Lower lobe of right lung (tissue), 2 donors: ENCODE data around the gene ARNT2. TPM values are rescaled to one million over a fixed set of nuclear protein-coding genes. Genes with fewer than 3 reads are reported as not detected.
"Not testable (repeated sequence)": the region's sequence is repeated elsewhere in the genome, so short reads cannot be mapped to it uniquely, and the experiment has no call there.

Source experiments
- ATAC-seq, 2 donors: fragments of 200-7000 bp; cut with Tn5 transposase; one replicate each; pipeline ENCODE4 v1.9.1; 2020 to 2022; ENCODE audit warnings: mild to moderate bottlenecking in 2 of 2, moderate library complexity in 2 of 2
- DNase-seq: peaks from one replicate; pipeline ENCODE4 v3.0.0-alpha.2; 2020
- H3K27ac ChIP-seq: fragments of 200-600 bp; one replicate; pipeline ENCODE4 v1.8.0; 2022
- H3K27me3 ChIP-seq: fragments of 200-600 bp; one replicate; pipeline ENCODE4 v1.8.0; 2022; ENCODE audit warnings: low read depth
- H3K36me3 ChIP-seq: fragments of 200-600 bp; one replicate; pipeline ENCODE4 v1.8.0; 2022; ENCODE audit warnings: mild to moderate bottlenecking
- H3K4me1 ChIP-seq: fragments of 200-600 bp; one replicate; pipeline ENCODE4 v1.8.0; 2022
- H3K4me3 ChIP-seq: fragments of 200-600 bp; one replicate; pipeline ENCODE4 v1.8.0; 2022; ENCODE audit warnings: mild to moderate bottlenecking
- H3K9me3 ChIP-seq: fragments of 200-600 bp; one replicate; pipeline ENCODE4 v1.8.0; 2022
- CTCF ChIP-seq: fragments of 200-600 bp; IDR thresholded peaks from one replicate; pipeline ENCODE4 v1.8.0; 2022; ENCODE audit warnings: antibody characterized with exemption, mild to moderate bottlenecking
- intact Hi-C: fragments of 100-400 bp; cut with DNase I; formaldehyde crosslinking; loops from one replicate; pipeline ENCODE4 v1.11.0; 2022
- total RNA-seq: library from RNA; stranded (reverse); fragmentation: NEBNext Ultra II Directional; extraction: Animal tissue kit (Norgen Biotek cat#: 25700); gene quantifications from one replicate; pipeline ENCODE4 v1.2.1, GENCODE V29; 2021
- donor health status: DM: no; HTN: yes; CAD: no; lungs with severe emphysema.

The ARNT2 gene
- total RNA-seq, 1 donor from 2014 or later, result 11.4 TPM

GRCh38 chr15:80386151-80386550 is 18.0 kb upstream of the ARNT2 start:
- no peak for TF ChIP-seq CTCF
- H3K9me3 ChIP-seq, result no peaks in the 10 kb centered on the region

GRCh38 chr15:80388326-80388725 is 15.9 kb upstream of the ARNT2 start:
- intact Hi-C loops, result no loop called here
- no peak for ATAC-seq
- Histone ChIP-seq H3K27ac (no peak overlapping the region), H3K4me3 (no peak overlapping the region), H3K36me3 (no peaks in the 10 kb centered on the region), H3K4me1 (no peaks in the 10 kb centered on the region), H3K27me3 (no peaks in the 10 kb centered on the region), H3K9me3 (no peaks in the 10 kb centered on the region)
- no peak for DNase-seq
- no peak for TF ChIP-seq CTCF

More at GRCh38 chr15:80386151-80386550, 18.0 kb upstream of the ARNT2 start:
- Histone ChIP-seq H3K27ac (no peak overlapping the region), H3K4me1 (no peaks in the 10 kb centered on the region), H3K4me3 (no peak overlapping the region), H3K27me3 (no peaks in the 10 kb centered on the region), H3K36me3 (no peaks in the 10 kb centered on the region)
- intact Hi-C loops, result no loop called here
- ATAC-seq (no peak), DNase-seq (no peak)

- ATAC-seq (no peak), DNase-seq (no peak)
- no peaks in the 10 kb centered on the region for H3K9me3 ChIP-seq
- H3K36me3 ChIP-seq, result no peaks in the 10 kb centered on the region
- H3K27ac ChIP-seq, result no peak overlapping the region
- H3K4me1 ChIP-seq, result no peaks in the 10 kb centered on the region
- TF ChIP-seq CTCF, result no peak
- no peak overlapping the region for H3K4me3 ChIP-seq
- no peaks in the 10 kb centered on the region for H3K27me3 ChIP-seq
- intact Hi-C loops, result no loop called here
These were observed 14.8 kb upstream of the ARNT2 start for GRCh38 chr15:80389370-80389769.

GRCh38 chr15:80390942-80391341 is 13.2 kb upstream of the ARNT2 start:
- DNase-seq, ATAC-seq, H3K4me1 ChIP-seq, H3K4me3 ChIP-seq, intact Hi-C loops, H3K36me3 ChIP-seq, H3K9me3 ChIP-seq, H3K27me3 ChIP-seq, H3K27ac ChIP-seq: not testable (repeated sequence)

- no peaks in the 10 kb centered on the region for H3K4me1 ChIP-seq
- no peak for TF ChIP-seq CTCF
- intact Hi-C loops, result no loop called here
- H3K36me3 ChIP-seq, result no peaks in the 10 kb centered on the region
- no peak overlapping the region for H3K4me3 ChIP-seq
- peaks cover 4% of the 10 kb centered on the region for H3K27me3 ChIP-seq
- no peaks in the 10 kb centered on the region for H3K9me3 ChIP-seq
- DNase-seq (no peak), ATAC-seq (no peak)
- no peak overlapping the region for H3K27ac ChIP-seq
These were observed 8.6 kb upstream of the ARNT2 start for GRCh38 chr15:80395616-80396015.

- Histone ChIP-seq H3K4me1 (no peaks in the 10 kb centered on the region), H3K4me3 (no peak overlapping the region), H3K9me3 (no peaks in the 10 kb centered on the region), H3K36me3 (no peaks in the 10 kb centered on the region), H3K27ac (no peak overlapping the region), H3K27me3 (peaks cover 4% of the 10 kb centered on the region)
- intact Hi-C loops, result no loop called here
- DNase-seq (no peak), ATAC-seq (no peak)
- TF ChIP-seq CTCF, result no peak
These were observed 8.1 kb upstream of the ARNT2 start for GRCh38 chr15:80396096-80396495.
